Panc1 (cell line): ENCODE data around the gene NT5C3A. TPM values are rescaled to one million over a fixed set of nuclear protein-coding genes. Genes with fewer than 3 reads are reported as not detected.

Experiments
- ATAC-seq: fragments of 200-7000 bp; cut with Tn5 transposase; 2 replicates; pipeline ENCODE4 v1.9.1; 2020; ENCODE audit warnings: mild to moderate bottlenecking, moderate library complexity
- BruUV-seq: library from RNA; stranded (reverse); fragments of 400-500 nt; replicated peaks from 2 replicates; lab custom pipeline; 2021; lab: Mats Ljungman, UMichigan
- CTCF ChIA-PET: fragments of 300-600 bp; sonication (Branson Sonifier 250); formaldehyde crosslinking; loops from one replicate; lab custom pipeline; 2022; ENCODE audit warnings: antibody characterized with exemption; lab: Charles Lee
- POLR2A ChIA-PET: fragments of 300-600 bp; sonication (Branson Sonifier 250); formaldehyde crosslinking; loops from one replicate; lab custom pipeline; 2022; ENCODE audit warnings: antibody characterized with exemption; lab: Charles Lee
- DNase-seq: peaks from one replicate; pipeline ENCODE4 v3.0.0-alpha.2; 2010; ENCODE audit warnings: low read depth, low spot score
- H3K27ac ChIP-seq: 2 replicates; pipeline ENCODE4 v1.5.1; 2011; ENCODE audit warnings: mild to moderate bottlenecking, low read length, inconsistent platforms
- H3K27me3 ChIP-seq: fragments of 200-500 bp; sonication (Bioruptor generic); 2 replicates; pipeline ENCODE4 v1.6.0; 2014; ENCODE audit warnings: low read length, inconsistent platforms; ENCODE audit not compliant: control insufficient read depth, insufficient read depth
- H3K36me3 ChIP-seq: fragments of 200-500 bp; sonication (Bioruptor generic); 2 replicates; pipeline ENCODE4 v1.5.1; 2014; ENCODE audit warnings: inconsistent platforms, mild to moderate bottlenecking, low read length, moderate library complexity; ENCODE audit not compliant: control insufficient read depth, insufficient read depth
- H3K4me1 ChIP-seq: 2 replicates; pipeline ENCODE4 v1.5.1; 2011; ENCODE audit warnings: inconsistent platforms, mild to moderate bottlenecking, low read length, moderate library complexity; ENCODE audit not compliant: control insufficient read depth, insufficient read depth
- H3K4me3 ChIP-seq, 2 experiments: 2 replicates each; pipeline ENCODE4 v1.5.1; 2011 to 2012; ENCODE audit warnings: low read depth in 2 of 2, low read length in 2 of 2, mild to moderate bottlenecking in 2 of 2, inconsistent platforms in 1 of 2, moderate library complexity in 1 of 2
- H3K9me3 ChIP-seq: fragments of 200-500 bp; sonication (Bioruptor generic); 2 replicates; pipeline ENCODE4 v1.5.1; 2014; ENCODE audit warnings: low read depth, mild to moderate bottlenecking, inconsistent platforms, low read length, moderate library complexity; ENCODE audit not compliant: control insufficient read depth, insufficient read depth
- POLR2AphosphoS5 ChIP-seq: IDR thresholded peaks from 2 replicates; pipeline ENCODE4 v1.6.1; 2012; ENCODE audit warnings: mild to moderate bottlenecking, low read depth, low read length, moderate library complexity
- SIN3A ChIP-seq: IDR thresholded peaks from 2 replicates; pipeline ENCODE4 v1.6.1; 2012; ENCODE audit warnings: low read depth, mild to moderate bottlenecking, low read length, moderate library complexity, borderline replicate concordance; ENCODE audit not compliant: insufficient read depth
- TCF7L2 ChIP-seq: IDR thresholded peaks from 2 replicates; pipeline ENCODE4 v1.6.1; 2011; ENCODE audit warnings: mild to moderate bottlenecking, low read depth, low read length, inconsistent platforms
- in situ Hi-C: cut with HindIII; loops from 2 replicates; pipeline ENCODE4 v1.10.0; 2016; ENCODE audit warnings: low sequenced_read_pairs, low pct_unique_long_range_greater_than_20kb
- intact Hi-C: fragments of 100-400 bp; cut with micrococcal nuclease; formaldehyde crosslinking; loops from one replicate; pipeline ENCODE4 v1.10.0; 2022; ENCODE audit not compliant: unreplicated experiment
- total RNA-seq: library from RNA; stranded (reverse); gene quantifications from one replicate; pipeline ENCODE4 v1.2.1, GENCODE V29; 2021; ENCODE audit not compliant: unreplicated experiment
- TF ChIP-seq, protein P1 (sequence below): fragments of 450-650 bp; IDR thresholded peaks from 2 replicates; pipeline ENCODE4 v1.5.1; 2017; ENCODE audit warnings: mild to moderate bottlenecking
- TF ChIP-seq, protein P2 (sequence below), 2 experiments: IDR thresholded peaks; 2 replicates each; pipeline ENCODE4 v1.6.1; 2011 to 2012; ENCODE audit warnings: low read depth in 2 of 2, control low read depth in 1 of 2, low read length in 1 of 2, mild to moderate bottlenecking in 1 of 2, moderate library complexity in 1 of 2; ENCODE audit not compliant: insufficient read depth in 1 of 2

NT5C3A gene
- total RNA-seq, 1 experiment from 2014 or later = 29.1 TPM

DNA sequence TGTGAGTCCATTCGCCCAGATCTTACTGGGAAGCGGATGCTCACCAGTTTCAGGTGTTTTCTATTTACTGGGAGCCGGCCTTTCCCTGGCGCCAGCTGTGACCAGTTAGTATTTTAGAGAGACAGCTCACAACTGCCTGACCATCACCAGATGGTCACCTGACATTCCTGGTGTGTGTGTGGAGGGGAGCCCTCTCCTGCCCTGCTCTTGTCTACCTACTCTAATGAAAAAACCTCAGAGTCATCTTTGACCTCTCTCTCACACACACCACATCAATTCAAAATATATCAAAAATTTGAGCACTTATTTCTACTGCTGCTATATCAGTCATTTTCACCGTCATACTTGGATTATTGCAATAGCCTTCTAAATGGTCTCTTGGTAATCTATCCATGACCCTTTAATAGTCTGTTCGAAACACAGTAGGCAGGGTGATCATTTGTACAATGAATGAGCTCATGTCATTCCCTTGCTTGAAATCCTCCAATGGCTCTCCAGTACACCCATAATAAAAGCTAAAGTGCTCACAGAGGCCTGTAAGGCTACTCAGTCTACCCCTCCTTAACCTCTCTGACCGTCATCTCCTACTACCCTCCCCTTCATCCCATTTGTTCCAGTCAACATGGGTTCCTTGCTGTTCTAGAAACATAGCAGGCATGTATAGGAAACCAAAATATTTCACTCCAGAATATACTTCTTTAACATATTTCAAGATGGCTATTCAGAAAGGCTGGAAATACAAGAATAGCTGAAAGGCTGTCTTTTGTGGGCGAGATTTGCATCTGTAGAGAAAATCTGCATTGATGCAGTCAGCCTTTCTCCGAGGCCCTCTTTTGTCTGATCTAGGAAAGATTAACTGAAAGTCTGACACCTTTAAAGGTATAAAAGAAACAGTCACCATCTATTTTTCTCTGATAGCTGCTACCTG is 17.5 kb upstream of the NT5C3A start:
- POLR2A ChIA-PET = no interaction called here
- BruUV-seq = no TSS peak
- in situ Hi-C loops (no loop called here), intact Hi-C loops (no loop called here)
- Histone ChIP-seq H3K27ac (no peak overlapping the region), H3K4me1 (no peaks in the 10 kb centered on the region), H3K9me3 (no peaks in the 10 kb centered on the region), H3K4me3 (no peak overlapping the region), H3K27me3 (peaks cover 24% of the 10 kb centered on the region), H3K36me3 (no peaks in the 10 kb centered on the region)
- no peak for ATAC-seq
- CTCF ChIA-PET = no interaction called here
- no peak for DNase-seq
- TF ChIP-seq, protein P1, sequence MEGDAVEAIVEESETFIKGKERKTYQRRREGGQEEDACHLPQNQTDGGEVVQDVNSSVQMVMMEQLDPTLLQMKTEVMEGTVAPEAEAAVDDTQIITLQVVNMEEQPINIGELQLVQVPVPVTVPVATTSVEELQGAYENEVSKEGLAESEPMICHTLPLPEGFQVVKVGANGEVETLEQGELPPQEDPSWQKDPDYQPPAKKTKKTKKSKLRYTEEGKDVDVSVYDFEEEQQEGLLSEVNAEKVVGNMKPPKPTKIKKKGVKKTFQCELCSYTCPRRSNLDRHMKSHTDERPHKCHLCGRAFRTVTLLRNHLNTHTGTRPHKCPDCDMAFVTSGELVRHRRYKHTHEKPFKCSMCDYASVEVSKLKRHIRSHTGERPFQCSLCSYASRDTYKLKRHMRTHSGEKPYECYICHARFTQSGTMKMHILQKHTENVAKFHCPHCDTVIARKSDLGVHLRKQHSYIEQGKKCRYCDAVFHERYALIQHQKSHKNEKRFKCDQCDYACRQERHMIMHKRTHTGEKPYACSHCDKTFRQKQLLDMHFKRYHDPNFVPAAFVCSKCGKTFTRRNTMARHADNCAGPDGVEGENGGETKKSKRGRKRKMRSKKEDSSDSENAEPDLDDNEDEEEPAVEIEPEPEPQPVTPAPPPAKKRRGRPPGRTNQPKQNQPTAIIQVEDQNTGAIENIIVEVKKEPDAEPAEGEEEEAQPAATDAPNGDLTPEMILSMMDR = no peak
- TF ChIP-seq POLR2AphosphoS5 (no peak), TCF7L2 (no peak), SIN3A (no peak)
- TF ChIP-seq, protein P2, sequence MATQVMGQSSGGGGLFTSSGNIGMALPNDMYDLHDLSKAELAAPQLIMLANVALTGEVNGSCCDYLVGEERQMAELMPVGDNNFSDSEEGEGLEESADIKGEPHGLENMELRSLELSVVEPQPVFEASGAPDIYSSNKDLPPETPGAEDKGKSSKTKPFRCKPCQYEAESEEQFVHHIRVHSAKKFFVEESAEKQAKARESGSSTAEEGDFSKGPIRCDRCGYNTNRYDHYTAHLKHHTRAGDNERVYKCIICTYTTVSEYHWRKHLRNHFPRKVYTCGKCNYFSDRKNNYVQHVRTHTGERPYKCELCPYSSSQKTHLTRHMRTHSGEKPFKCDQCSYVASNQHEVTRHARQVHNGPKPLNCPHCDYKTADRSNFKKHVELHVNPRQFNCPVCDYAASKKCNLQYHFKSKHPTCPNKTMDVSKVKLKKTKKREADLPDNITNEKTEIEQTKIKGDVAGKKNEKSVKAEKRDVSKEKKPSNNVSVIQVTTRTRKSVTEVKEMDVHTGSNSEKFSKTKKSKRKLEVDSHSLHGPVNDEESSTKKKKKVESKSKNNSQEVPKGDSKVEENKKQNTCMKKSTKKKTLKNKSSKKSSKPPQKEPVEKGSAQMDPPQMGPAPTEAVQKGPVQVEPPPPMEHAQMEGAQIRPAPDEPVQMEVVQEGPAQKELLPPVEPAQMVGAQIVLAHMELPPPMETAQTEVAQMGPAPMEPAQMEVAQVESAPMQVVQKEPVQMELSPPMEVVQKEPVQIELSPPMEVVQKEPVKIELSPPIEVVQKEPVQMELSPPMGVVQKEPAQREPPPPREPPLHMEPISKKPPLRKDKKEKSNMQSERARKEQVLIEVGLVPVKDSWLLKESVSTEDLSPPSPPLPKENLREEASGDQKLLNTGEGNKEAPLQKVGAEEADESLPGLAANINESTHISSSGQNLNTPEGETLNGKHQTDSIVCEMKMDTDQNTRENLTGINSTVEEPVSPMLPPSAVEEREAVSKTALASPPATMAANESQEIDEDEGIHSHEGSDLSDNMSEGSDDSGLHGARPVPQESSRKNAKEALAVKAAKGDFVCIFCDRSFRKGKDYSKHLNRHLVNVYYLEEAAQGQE (IDR thresholded peaks at IDR 0.05; ENCODE audit: insufficient read depth in 1 of 2, low read depth in 2 of 2, low read length in 1 of 2) = no peak

DNA sequence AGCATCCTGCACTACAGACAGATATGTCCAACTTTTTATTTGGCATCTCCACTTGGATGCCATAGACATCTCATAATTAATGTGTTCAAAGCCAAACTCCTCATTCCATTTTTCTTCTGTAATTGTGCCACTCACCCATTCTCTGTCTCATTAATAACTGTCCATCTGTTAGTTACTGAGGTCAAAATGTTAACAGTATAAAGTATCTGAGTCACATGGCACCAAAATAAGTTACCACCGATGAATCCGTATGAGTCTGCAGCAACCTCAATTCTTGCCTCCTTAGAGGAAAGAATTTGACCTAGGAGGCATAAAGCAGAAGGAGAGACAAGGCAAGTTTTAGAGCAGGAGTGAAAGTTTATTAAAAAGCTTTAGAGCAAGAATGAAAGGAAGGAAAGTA is 16.5 kb upstream of the NT5C3A start:
- in situ Hi-C loops = no loop called here
- TF ChIP-seq SIN3A (no peak), POLR2AphosphoS5 (no peak), TCF7L2 (no peak)
- TF ChIP-seq, protein P2 (IDR thresholded peaks at IDR 0.05; ENCODE audit: insufficient read depth in 1 of 2, low read depth in 2 of 2, low read length in 1 of 2) = no peak
- TF ChIP-seq, protein P1 = no peak
- Histone ChIP-seq H3K4me3 (no peak overlapping the region), H3K4me1 (no peaks in the 10 kb centered on the region), H3K27me3 (peaks cover 31% of the 10 kb centered on the region), H3K27ac (no peak overlapping the region), H3K36me3 (no peaks in the 10 kb centered on the region), H3K9me3 (no peaks in the 10 kb centered on the region)
- CTCF ChIA-PET = no interaction called here
- no TSS peak for BruUV-seq
- DNase-seq (no peak), ATAC-seq (no peak)
- POLR2A ChIA-PET = no interaction called here
- intact Hi-C loops = no loop called here
